Aorta (tissue), 5 donors: ENCODE results near the gene ZNF19. TPM values are rescaled to one million over a fixed set of nuclear protein-coding genes. Genes with fewer than 3 reads are reported as not detected.
"Not testable (repeated sequence)": the region's sequence is repeated elsewhere in the genome, so short reads cannot be mapped to it uniquely, and the experiment has no call there.

Source experiments
- ATAC-seq: fragments of 200-7000 bp; cut with Tn5 transposase; one replicate; pipeline ENCODE4 v1.9.1; 2022; ENCODE audit warnings: moderate library complexity; ENCODE audit not compliant: low FRiP score
- DNase-seq, 2 donors: peaks; one replicate each; pipeline ENCODE4 v3.0.0-alpha.2; 2020
- H3K27ac ChIP-seq, 2 donors: one replicate each; pipeline ENCODE4 v1.5.1; 2013; ENCODE audit warnings: low read length in 2 of 2, mild to moderate bottlenecking in 2 of 2, moderate library complexity in 2 of 2, control low read depth in 1 of 2, inconsistent platforms in 1 of 2, low read depth in 1 of 2
- H3K27me3 ChIP-seq, 2 donors: one replicate each; pipeline ENCODE4 v1.6.1; 2013; ENCODE audit warnings: control low read depth in 1 of 2, low read length in 1 of 2, mild to moderate bottlenecking in 1 of 2, moderate library complexity in 1 of 2; ENCODE audit not compliant: insufficient read depth in 2 of 2, control insufficient read depth in 1 of 2
- H3K36me3 ChIP-seq, 2 donors: one replicate each; pipeline ENCODE4 v1.6.1; 2013; ENCODE audit warnings: control low read depth in 1 of 2, low read length in 1 of 2, mild to moderate bottlenecking in 1 of 2; ENCODE audit not compliant: insufficient read depth in 2 of 2, control insufficient read depth in 1 of 2
- H3K4me1 ChIP-seq, 2 donors: one replicate each; pipeline ENCODE4 v1.6.1; 2013; ENCODE audit warnings: low read length in 2 of 2, control low read depth in 1 of 2, mild to moderate bottlenecking in 1 of 2, moderate library complexity in 1 of 2; ENCODE audit not compliant: insufficient read depth in 2 of 2, control insufficient read depth in 1 of 2
- H3K4me3 ChIP-seq, 2 donors: one replicate each; pipeline ENCODE4 v1.5.1; 2013; ENCODE audit warnings: low read length in 2 of 2, control low read depth in 1 of 2, mild to moderate bottlenecking in 1 of 2
- H3K9me3 ChIP-seq: one replicate; pipeline ENCODE4 v1.6.1; 2013; ENCODE audit warnings: mild to moderate bottlenecking, low read length; ENCODE audit not compliant: control insufficient read depth
- WGBS, 2 donors: extraction: QIAGEN DNeasy Blood & Tissue Kit; methylation state at CpG; one replicate each; pipeline ENCODE4 v1.1.7; 2013; 5-methylcytosine and 5-hydroxymethylcytosine counted together
- intact Hi-C, 2 donors: fragments of 100-400 bp; cut with DNase I; formaldehyde crosslinking; loops; one replicate each; pipeline versions ENCODE4 v1.14.2 to v1.15.0; 2022
- polyA plus RNA-seq, 2 donors: library from polyadenylated mRNA; stranded (reverse); fragments of 200-250 nt; gene quantifications; one replicate each; pipeline ENCODE4 v1.2.3, GENCODE V29; 2013
- total RNA-seq, 2 donors: library from RNA; stranded (reverse); fragmentation: NEBNext Ultra II Directional; extraction: Animal tissue kit (Norgen Biotek cat#: 25700); gene quantifications; one replicate each; pipeline ENCODE4 v1.2.1, GENCODE V29; 2021
- donor health status: healthy with polysubstance abuse.
- donor health status: Bipolar disorder and iron deficiency.
- donor health status: DM: no; HTN: no; CAD: no.
- donor health status: DM: no; HTN: no; CAD: no.
- donor health status: DM: yes; HTN: yes; CAD: no.

ZNF19 gene
- total and polyA plus RNA-seq, 4 donors: 2.7 to 9.2 (median 3.1) TPM

DNA sequence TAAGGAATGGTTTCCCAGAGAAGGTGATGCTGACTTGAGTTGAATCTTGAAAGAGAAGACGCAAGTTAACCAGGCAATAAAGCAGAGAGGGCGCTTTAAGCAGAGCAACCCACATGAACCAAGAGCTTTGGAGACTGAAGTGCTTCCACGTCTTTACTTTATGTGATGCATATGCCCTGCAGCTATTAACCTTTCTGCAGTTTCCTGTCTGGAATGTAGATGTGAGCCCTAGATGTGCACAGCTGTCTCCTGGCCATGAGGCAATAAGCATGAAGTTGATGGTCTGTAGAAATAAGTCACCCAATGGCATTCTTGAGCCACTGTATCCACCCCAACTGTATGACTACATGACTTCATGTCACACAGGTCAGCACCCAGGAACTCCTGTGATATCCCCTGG, 31.4 kb upstream of the ZNF19 start:
- H3K4me3 ChIP-seq: no peak overlapping the region
- no peaks in the 10 kb centered on the region for H3K9me3 ChIP-seq
- H3K4me1 ChIP-seq: no peaks in the 10 kb centered on the region
- DNase-seq (no peak), ATAC-seq (no peak)
- H3K27me3 ChIP-seq: no peaks in the 10 kb centered on the region
- 68 to 70% methylated on average over 3 of the region's 3 CpGs for WGBS, 2 donors
- no peak overlapping the region for H3K27ac ChIP-seq
- no peaks in the 10 kb centered on the region for H3K36me3 ChIP-seq
- intact Hi-C loops: no loop called here

DNA sequence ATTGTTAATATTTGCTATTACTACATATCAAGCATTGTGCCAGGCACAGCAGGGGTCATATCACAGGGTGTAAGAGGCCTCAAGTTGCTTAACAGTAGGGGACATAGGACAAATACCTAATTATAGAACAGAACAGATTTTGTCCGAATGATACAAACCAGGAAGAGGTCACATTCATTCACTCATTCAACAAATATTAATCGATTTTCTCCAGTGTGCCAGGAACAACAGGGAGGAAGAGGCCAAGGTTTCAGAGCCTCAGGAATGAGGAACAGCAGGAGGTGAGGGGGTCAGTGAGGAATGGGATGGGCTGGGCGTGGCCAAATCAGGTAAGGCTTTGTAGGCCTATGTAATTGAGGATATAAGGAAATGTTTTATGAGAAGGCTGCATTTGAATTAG, 25.9 kb upstream of the ZNF19 start:
- intact Hi-C loops: no loop called here
- Histone ChIP-seq H3K4me1 (no peaks in the 10 kb centered on the region), H3K4me3 (no peak overlapping the region), H3K27ac (no peak overlapping the region), H3K36me3 (no peaks in the 10 kb centered on the region), H3K27me3 (no peaks in the 10 kb centered on the region), H3K9me3 (peaks cover 2% of the 10 kb centered on the region)
- ATAC-seq (no peak), DNase-seq (no peak)
- 64 to 69% methylated on average over 3 of the region's 3 CpGs for WGBS, 2 donors

DNA sequence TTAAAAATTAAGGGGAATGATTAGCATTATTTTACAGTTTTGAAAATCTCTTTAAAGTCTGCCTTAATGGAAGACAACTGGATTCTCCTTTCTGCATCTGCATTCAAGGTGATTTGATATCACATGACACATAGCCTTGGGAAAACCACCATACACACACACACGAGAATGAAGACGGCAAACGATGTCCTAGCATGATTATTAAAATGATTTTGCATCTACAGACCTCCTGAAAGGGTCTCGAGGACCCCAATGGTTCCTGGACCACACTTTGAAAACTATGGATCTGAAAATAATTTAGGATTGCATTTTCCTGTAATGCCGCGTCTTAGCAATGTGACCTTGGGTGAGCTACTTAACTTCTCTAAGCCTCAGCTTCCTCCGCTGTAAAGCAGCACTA, 25.4 kb upstream of the ZNF19 start:
- 82% methylated on average over 7 of the region's 7 CpGs for WGBS, 2 donors
- ATAC-seq (no peak), DNase-seq (no peak)
- H3K4me1 ChIP-seq: no peaks in the 10 kb centered on the region
- intact Hi-C loops: no loop called here
- H3K4me3 ChIP-seq: no peak overlapping the region
- H3K36me3 ChIP-seq: no peaks in the 10 kb centered on the region
- H3K27me3 ChIP-seq: no peaks in the 10 kb centered on the region
- no peak overlapping the region for H3K27ac ChIP-seq
- peaks cover 2% of the 10 kb centered on the region for H3K9me3 ChIP-seq

DNA sequence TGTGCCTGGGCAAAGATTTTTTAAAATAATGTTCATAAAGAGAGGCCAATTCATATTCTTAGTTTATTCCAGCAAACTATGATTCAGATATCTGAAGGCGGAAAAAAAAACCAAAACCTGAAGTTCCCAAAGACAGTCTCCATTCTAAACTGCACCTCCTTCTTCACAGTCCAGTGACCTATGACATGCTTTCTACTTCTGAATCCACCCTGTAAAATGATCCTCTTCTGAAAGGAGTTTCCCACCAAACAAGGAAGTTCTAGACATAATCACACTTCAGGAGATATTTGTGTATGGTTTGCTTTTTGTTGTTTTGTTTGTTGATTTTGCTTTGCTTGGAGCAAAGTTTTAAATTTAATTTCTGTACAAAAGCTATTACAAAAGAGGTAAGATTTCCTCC, 24.2 kb upstream of the ZNF19 start:
- Histone ChIP-seq H3K27me3 (no peaks in the 10 kb centered on the region), H3K4me1 (no peaks in the 10 kb centered on the region), H3K27ac (no peak overlapping the region), H3K4me3 (no peak overlapping the region), H3K9me3 (peaks cover 2% of the 10 kb centered on the region), H3K36me3 (no peaks in the 10 kb centered on the region)
- intact Hi-C loops: no loop called here
- no peak for ATAC-seq
- WGBS, 2 donors: 63 to 76% methylated on average over 1 of the region's 1 CpG
- DNase-seq: no peak

DNA sequence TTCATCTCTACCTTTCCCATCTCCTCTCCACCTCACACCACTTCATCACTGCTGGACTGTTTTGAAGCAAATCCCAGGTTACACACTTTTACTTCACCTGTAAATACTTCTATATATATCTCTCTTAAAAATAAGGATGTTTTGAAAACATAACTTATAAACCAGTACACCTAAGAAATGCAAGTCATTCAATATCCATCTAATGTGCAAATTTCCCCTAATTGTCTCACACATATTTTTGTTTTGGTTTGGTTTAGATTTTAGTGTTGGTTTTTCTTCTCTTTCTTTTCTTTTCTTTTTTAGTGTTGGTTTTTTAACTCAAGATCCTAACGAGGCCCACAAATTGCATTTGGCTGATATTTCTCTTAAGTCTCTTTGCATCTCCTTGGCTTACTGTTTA, 17.9 kb upstream of the ZNF19 start:
- intact Hi-C loops: no loop called here
- H3K27me3 ChIP-seq: no peaks in the 10 kb centered on the region
- WGBS, 2 donors: 41 to 49% methylated on average over 1 of the region's 1 CpG
- peaks cover 2% of the 10 kb centered on the region for H3K9me3 ChIP-seq
- no peaks in the 10 kb centered on the region for H3K4me1 ChIP-seq
- no peak overlapping the region for H3K27ac ChIP-seq
- DNase-seq: no peak
- H3K36me3 ChIP-seq: no peaks in the 10 kb centered on the region
- no peak overlapping the region for H3K4me3 ChIP-seq
- no peak for ATAC-seq

DNA sequence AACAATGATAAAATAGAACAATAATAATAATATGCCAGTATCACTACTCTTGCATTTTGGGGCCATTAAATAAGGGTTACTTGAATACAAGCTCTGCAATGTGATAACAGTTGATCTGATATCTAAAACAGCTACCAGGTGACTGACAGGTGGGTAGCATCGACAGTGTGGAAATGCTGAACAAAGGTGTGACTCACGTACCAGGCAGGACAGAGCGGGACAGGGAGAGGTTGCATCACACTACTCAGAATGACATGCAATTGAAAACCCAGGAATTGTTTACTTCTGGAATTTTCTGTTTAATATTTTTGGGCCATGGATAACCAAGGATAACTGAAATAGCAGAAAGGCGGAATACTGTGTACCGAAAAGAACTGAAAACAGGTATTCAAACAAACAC, 15.8 kb upstream of the ZNF19 start:
- no peak overlapping the region for H3K27ac ChIP-seq
- no peaks in the 10 kb centered on the region for H3K36me3 ChIP-seq
- H3K27me3 ChIP-seq: no peaks in the 10 kb centered on the region
- no peaks in the 10 kb centered on the region for H3K9me3 ChIP-seq
- DNase-seq (no peak), ATAC-seq (no peak)
- WGBS, 2 donors: 87 to 88% methylated on average over 5 of the region's 5 CpGs
- no peak overlapping the region for H3K4me3 ChIP-seq
- intact Hi-C loops: no loop called here
- H3K4me1 ChIP-seq: no peaks in the 10 kb centered on the region

DNA sequence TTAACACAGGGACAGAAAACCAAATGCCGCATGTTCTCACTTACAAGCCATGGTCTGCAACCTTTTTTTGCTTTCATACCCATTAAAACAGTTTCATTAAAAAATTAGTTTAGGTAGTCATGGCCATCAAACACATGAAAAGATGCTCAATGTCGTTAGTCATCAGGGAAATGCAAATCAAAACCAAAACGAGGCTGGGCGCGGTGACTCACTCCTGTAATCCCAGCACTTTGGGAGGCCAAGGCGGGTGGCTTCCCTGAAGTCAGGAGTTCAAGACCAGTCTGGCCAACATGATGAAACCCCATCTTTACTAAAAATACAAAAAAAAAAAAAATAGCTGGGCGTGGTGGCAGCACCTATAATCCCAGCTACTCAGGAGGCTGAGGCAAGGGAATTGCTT, 14.9 kb upstream of the ZNF19 start:
- H3K9me3 ChIP-seq, intact Hi-C loops, H3K36me3 ChIP-seq, H3K27me3 ChIP-seq, ATAC-seq, H3K4me1 ChIP-seq, H3K27ac ChIP-seq, H3K4me3 ChIP-seq, DNase-seq: not testable (repeated sequence)
- WGBS, 2 donors: 75 to 78% methylated on average over 7 of the region's 7 CpGs

DNA sequence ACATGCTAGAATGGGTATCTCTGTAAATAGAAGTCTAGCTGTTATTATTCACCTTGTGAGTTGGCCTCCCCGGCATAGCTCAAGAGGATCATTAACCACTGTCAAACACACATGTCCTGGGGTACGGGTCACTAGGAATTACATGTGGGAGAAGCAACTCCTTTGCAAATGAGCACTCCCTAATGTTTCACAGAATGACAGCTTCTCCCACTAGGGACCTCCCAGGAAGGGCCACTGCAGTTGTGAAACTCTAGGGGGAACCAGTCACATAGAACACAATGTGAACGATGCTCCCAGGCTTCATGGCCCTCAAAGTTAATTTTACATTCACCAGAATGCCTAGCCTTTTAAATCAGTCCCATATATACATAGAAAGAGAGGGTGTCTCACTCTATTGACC, 12.4 kb upstream of the ZNF19 start:
- intact Hi-C loops: loop anchor here (2.0 kb wide), 1 partner anchor 89 kb away; no protein-coding TSS in a partner anchor
- Histone ChIP-seq H3K9me3 (no peaks in the 10 kb centered on the region), H3K4me3 (no peak overlapping the region), H3K36me3 (no peaks in the 10 kb centered on the region), H3K27ac (no peak overlapping the region), H3K4me1 (no peaks in the 10 kb centered on the region), H3K27me3 (no peaks in the 10 kb centered on the region)
- DNase-seq (no peak), ATAC-seq (no peak)
- 35 to 49% methylated on average over 3 of the region's 3 CpGs for WGBS, 2 donors

DNA sequence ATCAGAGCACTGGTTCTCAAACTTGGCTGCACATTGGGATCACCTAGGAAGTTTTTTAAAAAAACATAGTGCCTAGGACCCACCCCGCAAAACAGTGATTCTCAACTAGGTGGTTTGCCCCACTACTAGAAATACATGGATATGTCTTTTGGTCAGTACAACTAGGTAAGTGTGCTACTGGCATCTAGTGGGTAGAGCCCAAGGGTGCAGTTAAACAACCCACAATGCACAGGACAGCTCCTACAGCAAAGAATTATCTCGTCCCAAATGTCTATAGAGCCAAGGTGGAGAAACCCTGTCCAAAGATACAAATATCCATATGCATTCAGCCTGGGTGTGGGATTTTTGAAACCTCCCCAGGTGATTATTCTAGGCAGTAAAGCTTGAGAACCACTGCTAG, 11.8 kb upstream of the ZNF19 start:
- Histone ChIP-seq H3K36me3 (no peaks in the 10 kb centered on the region), H3K4me1 (no peaks in the 10 kb centered on the region), H3K27ac (no peak overlapping the region), H3K4me3 (no peak overlapping the region), H3K9me3 (no peaks in the 10 kb centered on the region), H3K27me3 (no peaks in the 10 kb centered on the region)
- 61 to 66% methylated on average over 2 of the region's 2 CpGs for WGBS, 2 donors
- intact Hi-C loops: loop anchor here (2.0 kb wide), 1 partner anchor 88 kb away; no protein-coding TSS in a partner anchor
- ATAC-seq (no peak), DNase-seq (no peak)
